ENCODE results near the gene CERS2.
"Not testable (repeated sequence)": the region's sequence is repeated elsewhere in the genome, so short reads cannot be mapped to it uniquely, and the experiment has no call there.

CERS2 gene

GRCh38 chr1:150969626-150970025, 5.0 kb downstream of the CERS2 start:
- no peak for DNase-seq

GRCh38 chr1:150968491-150968890, 6.1 kb downstream of the CERS2 start:
- no peak for DNase-seq

GRCh38 chr1:150967936-150968335, 6.7 kb downstream of the CERS2 start:
- DNase-seq: no peak

DNA sequence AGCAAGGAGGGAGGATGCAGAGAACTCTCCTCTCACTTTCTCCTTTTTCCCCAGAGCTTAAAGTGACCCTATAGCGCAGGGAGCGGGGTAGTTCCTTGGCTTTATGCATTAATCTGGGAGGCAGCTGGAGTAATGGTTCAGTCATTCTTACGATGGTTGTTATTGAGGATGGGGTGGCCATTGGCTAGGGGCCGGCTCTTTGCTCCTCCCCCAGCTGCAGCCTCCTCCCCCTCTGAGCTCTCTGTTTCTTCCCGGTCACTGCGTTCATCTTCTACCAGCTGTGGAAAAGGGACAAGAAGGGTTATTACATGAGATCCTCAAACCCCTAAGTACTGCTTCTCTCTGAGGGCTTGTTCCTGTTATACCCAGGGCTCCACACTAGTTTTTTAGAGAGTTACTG, 8.6 kb downstream of the CERS2 start:
- no peak for DNase-seq

GRCh38 chr1:150965605-150966004, 9.0 kb downstream of the CERS2 start:
- no peak for DNase-seq

- no peak for DNase-seq
Measured at GRCh38 chr1:150964164-150964489, 10.5 kb downstream of the CERS2 start.

- no peak for DNase-seq
Measured at GRCh38 chr1:150963321-150964163, 11.1 kb downstream of the CERS2 start.

- DNase-seq: no peak
Measured at GRCh38 chr1:150961756-150962155, 12.9 kb downstream of the CERS2 start.

- DNase-seq: no peak
Measured at GRCh38 chr1:150960646-150961045, 14.0 kb downstream of the CERS2 start.

DNA sequence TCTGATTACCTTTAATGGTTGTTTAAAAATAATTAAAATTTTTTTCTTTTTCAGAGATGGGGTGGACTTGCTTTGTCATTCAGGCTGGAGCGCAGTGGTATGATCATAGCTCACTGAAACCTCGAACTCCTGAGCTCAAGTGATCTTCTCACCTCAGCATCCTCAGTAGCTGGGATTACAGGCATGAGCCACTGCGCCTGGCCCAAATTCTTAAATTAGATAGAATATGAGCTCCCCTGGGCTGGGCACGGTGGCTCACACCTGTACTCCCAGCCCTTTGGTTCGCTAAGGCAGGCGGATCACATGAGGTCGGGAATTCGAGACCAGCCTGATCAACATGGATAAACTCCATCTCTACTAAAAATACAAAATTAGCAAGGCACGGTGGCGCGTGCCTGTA, 17.0 kb downstream of the CERS2 start:
- DNase-seq: no peak

GRCh38 chr1:150955280-150955679, 19.4 kb downstream of the CERS2 start:
- no peak for DNase-seq

GRCh38 chr1:150954708-150955107, 19.9 kb downstream of the CERS2 start:
- DNase-seq: no peak

DNA sequence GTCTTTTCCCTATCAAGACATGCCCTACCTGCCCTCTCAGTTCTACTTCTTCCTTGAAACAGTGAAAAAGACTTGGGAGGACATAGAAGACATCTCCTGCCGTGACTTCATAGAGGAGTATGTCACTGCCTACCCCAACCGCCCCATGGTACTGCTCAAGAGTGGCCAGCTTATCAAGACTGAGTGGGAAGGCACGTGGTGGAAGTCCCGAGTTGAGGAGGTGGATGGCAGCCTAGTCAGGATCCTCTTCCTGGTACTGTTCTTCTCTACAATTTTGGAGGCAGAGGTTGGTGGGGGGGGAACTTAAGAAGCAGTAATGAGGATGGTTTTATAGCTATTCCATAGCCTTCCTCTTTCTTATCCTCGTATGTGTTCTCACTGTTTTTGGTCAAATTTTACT, 29.8 kb downstream of the CERS2 start:
- no peak for DNase-seq

DNA sequence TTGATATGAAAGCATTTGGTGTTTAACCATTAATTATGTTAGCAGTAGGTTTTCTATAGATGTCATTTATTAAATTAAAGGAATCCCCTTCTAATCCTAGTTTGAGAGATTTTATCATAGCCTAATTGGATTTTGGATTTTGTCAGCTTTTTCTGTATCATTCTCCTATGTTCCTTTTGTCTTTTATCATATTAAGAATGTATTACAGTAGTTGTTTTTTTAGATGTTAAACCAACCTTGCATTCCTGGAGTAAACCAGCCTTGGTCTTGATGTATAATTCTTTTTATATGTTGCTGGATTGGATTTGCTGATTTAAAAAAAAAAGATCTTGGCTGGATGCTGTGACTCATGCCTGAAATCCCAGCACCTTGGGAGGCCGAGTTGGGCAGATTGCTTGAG, 42.9 kb downstream of the CERS2 start:
- DNase-seq: peak; percentile 2 to 56 (median 12)

- DNase-seq: not testable (repeated sequence)
Measured at GRCh38 chr1:150928775-150929174, 45.9 kb downstream of the CERS2 start.

DNA sequence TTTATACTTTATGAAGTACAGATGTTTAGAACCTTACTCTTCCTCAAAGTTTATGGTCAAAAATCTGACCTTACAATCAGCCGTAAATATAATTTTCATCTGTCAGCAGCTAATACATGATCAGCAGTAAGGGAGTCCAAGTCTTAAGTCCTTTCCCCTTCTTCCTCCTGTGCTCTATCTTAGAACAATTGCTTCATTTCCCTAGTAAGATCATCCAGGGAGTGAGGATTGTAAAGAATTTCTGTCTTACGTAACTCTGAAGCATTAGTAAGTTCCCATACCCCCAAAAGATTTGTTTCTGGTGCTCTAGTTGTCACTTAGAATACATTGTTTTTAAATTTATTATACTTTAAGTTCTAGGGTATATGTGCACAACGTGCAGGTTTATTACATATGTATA, 46.3 kb downstream of the CERS2 start:
- DNase-seq: no peak

GRCh38 chr1:150927624-150928023, 47.0 kb downstream of the CERS2 start:
- DNase-seq: no peak

GRCh38 chr1:150926097-150926741, 48.4 kb downstream of the CERS2 start, which contains the start of gene SETDB1:
Gene SETDB1, plus strand, starts transcription at chr1:150926363. Its CDS starts 1,352 bp downstream, at chr1:150927715.
- DNase-seq: peak; percentile 98 to 100 (median 99)

GRCh38 chr1:150925080-150925479, 49.6 kb downstream of the CERS2 start:
- peak in 2 of 3 experiments; percentile 45 to 78 for DNase-seq

DNA sequence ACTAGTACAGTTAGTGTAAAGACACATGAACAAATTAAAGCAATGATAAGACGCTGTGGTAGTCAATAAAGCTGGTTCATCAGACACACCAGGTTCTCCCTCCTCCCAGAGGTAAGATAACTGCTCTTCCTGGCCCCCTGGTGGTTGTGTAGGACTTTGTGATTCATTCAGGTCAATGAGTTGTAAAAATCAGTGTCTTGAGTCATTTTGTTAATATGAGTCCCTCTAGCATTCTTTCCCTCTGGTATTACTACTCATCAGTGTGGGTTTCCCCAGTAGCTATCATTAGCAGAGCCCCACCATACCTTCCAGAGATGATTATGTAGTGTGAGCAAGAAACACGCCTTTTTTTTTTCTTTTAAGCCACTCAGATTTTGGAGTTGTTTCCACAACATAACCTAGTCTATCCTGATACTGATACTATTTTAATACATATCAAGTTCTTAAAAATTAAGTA, 52.1 kb downstream of the CERS2 start:
- peak; percentile 46 to 90 (median 80) for DNase-seq

GRCh38 chr1:150917387-150917786, 57.2 kb downstream of the CERS2 start:
- DNase-seq: no peak

Measured in NCI-H1417 (cell line).